ENCODE results near the gene MARS2.
"Not testable (repeated sequence)": the region's sequence is repeated elsewhere in the genome, so short reads cannot be mapped to it uniquely, and the experiment has no call there.

GRCh38 chr2:197695971-197696370 lies 9.2 kb upstream of the MARS2 start:
- TF ChIP-seq CTCF (IDR thresholded peaks at IDR 0.05; ENCODE audit: low read depth, low read length); EZH2phosphoT487 (IDR thresholded peaks at IDR 0.05; ENCODE audit: low read depth): not testable (repeated sequence)
